Adrenal gland (tissue), 12 donors: ENCODE measurements around the gene NSUN7. TPM values are rescaled to one million over a fixed set of nuclear protein-coding genes. Genes with fewer than 3 reads are reported as not detected.

Experiments used
- DNase-seq, 7 donors: peaks; one replicate each; pipeline ENCODE4 v3.0.0-alpha.2; 2019 to 2020
- H3K27ac ChIP-seq, 5 donors: fragments of 200-600 bp; sonication (generic) in 4 of 5; 1 replicate in 3 of 5; 2 replicates in 2 of 5; pipeline versions ENCODE4 v1.5.1 to v1.8.0; 2016 to 2020; ENCODE audit warnings: mild to moderate bottlenecking in 1 of 5
- H3K27me3 ChIP-seq: fragments of 200-600 bp; 2 replicates; pipeline ENCODE4 v1.8.0; 2021
- H3K36me3 ChIP-seq, 2 donors: fragments of 200-600 bp; replicated peaks in 1 of 2; 1 replicate in 1 of 2; 2 replicates in 1 of 2; pipeline versions ENCODE4 v1.5.1 to v1.8.0; 2018 to 2022
- H3K4me1 ChIP-seq, 2 donors: fragments of 200-600 bp; replicated peaks in 1 of 2; 1 replicate in 1 of 2; 2 replicates in 1 of 2; pipeline versions ENCODE4 v1.5.1 to v1.8.0; 2018 to 2021
- H3K4me3 ChIP-seq, 4 donors: fragments of 200-600 bp; sonication (generic) in 3 of 4; one replicate each; pipeline ENCODE4 v1.5.1; 2016 to 2018
- H3K9me3 ChIP-seq, 3 donors: fragments of 200-600 bp; sonication (generic) in 1 of 3; replicated peaks in 1 of 3; 1 replicate in 2 of 3; 2 replicates in 1 of 3; pipeline versions ENCODE4 v1.5.1 to v1.8.0; 2016 to 2021
- CTCF ChIP-seq, 6 experiments: fragments of 450-650 bp in 4 of 6; fragments of 200-600 bp in 2 of 6; sonication (generic) in 1 of 6; IDR thresholded peaks; 1 replicate in 5 of 6; 2 replicates in 1 of 6; pipeline versions ENCODE4 v1.5.1 to v1.8.0; 2016 to 2021; ENCODE audit warnings: antibody characterized with exemption in 6 of 6, mild to moderate bottlenecking in 2 of 6, moderate library complexity in 1 of 6
- POLR2A ChIP-seq, 2 donors: fragments of 450-650 bp; IDR thresholded peaks; one replicate each; pipeline ENCODE4 v1.6.1; 2017; ENCODE audit warnings: antibody characterized with exemption in 2 of 2, mild to moderate bottlenecking in 2 of 2, moderate library complexity in 1 of 2
- WGBS, 4 donors: extraction: QIAGEN DNeasy Blood & Tissue Kit in 2 of 4; methylation state at CpG; one replicate each; pipeline versions ENCODE4 v1.1.5 to v1.1.7; 2013 to 2017; 5-methylcytosine and 5-hydroxymethylcytosine counted together
- intact Hi-C, 2 donors: fragments of 100-400 bp; cut with DNase I; formaldehyde crosslinking; loops; one replicate each; pipeline versions ENCODE4 v1.14.1 to v1.15.0; 2022 to 2023
- polyA plus RNA-seq, 3 donors: library from polyadenylated mRNA; stranded (reverse); fragments of 200-250 nt in 2 of 3; fragments of 350-450 nt in 1 of 3; fragmentation: Illumina TruSeq in 1 of 3; extraction: RNeasy Lipid Tissue Mini Kit (QIAGEN cat#74804) in 1 of 3; gene quantifications; one replicate each; pipeline ENCODE4 v1.2.3, GENCODE V29; 2013 to 2014
- total RNA-seq, 9 donors: library from RNA; depleted of rRNA in 4 of 9; stranded (reverse); fragments of >200 nt in 4 of 9; fragments of 120-200 nt in 1 of 9; fragmentation: NEBNext Ultra II Directional in 1 of 9; extraction: Animal tissue kit (Norgen Biotek cat#: 25700) in 1 of 9; gene quantifications; one replicate each; pipeline versions ENCODE4 v1.1.0 to v1.2.4, GENCODE V29; 2013 to 2023
- donor health status: healthy with polysubstance abuse.
- donor health status: Bipolar disorder and iron deficiency.
- donor health status: DM: yes; HTN: yes; CAD: no.
- donor health status: DM: no; HTN: no; CAD: no.
- donor health status: DM: no; HTN: no; CAD: no.
- donor health status: DM: yes; HTN: yes; CAD: no.

NSUN7 gene
- total and polyA plus RNA-seq, 12 donors: 0.79 to 10.4 (median 2.1) TPM

- H3K27ac ChIP-seq: no peak overlapping the region
- intact Hi-C loops: no loop called here
- DNase-seq: no peak
- no peaks in the 10 kb centered on the region for H3K9me3 ChIP-seq
- no peak overlapping the region for H3K4me3 ChIP-seq
- H3K36me3 ChIP-seq: no peaks in the 10 kb centered on the region
- peaks cover 0 to 2% of the 10 kb centered on the region in 2 donors for H3K4me1 ChIP-seq
- TF ChIP-seq POLR2A (IDR thresholded peaks at IDR 0.05): no peak
- TF ChIP-seq CTCF (IDR thresholded peaks at IDR 0.05): no peak
- H3K27me3 ChIP-seq: no peaks in the 10 kb centered on the region
- 90 to 96% (median 95%) methylated on average over 4 of the region's 4 CpGs for WGBS, 4 donors
Observed at GRCh38 chr4:40755616-40756015, 5.9 kb downstream of the NSUN7 start.

- intact Hi-C loops: no loop called here
- DNase-seq: no peak
- no peak overlapping the region for H3K27ac ChIP-seq
- H3K36me3 ChIP-seq: no peaks in the 10 kb centered on the region
- H3K4me1 ChIP-seq: no peaks in the 10 kb centered on the region
- H3K4me3 ChIP-seq: no peak overlapping the region
- no peak for TF ChIP-seq CTCF (IDR thresholded peaks at IDR 0.05)
- no peak for TF ChIP-seq POLR2A (IDR thresholded peaks at IDR 0.05)
- no peaks in the 10 kb centered on the region for H3K27me3 ChIP-seq
- H3K9me3 ChIP-seq: no peaks in the 10 kb centered on the region
- 71 to 88% (median 80%) methylated on average over 3 of the region's 3 CpGs for WGBS, 4 donors
Observed at GRCh38 chr4:40763228-40763716, 13.5 kb downstream of the NSUN7 start.

- H3K4me3 ChIP-seq: no peak overlapping the region
- H3K9me3 ChIP-seq: no peaks in the 10 kb centered on the region
- no peak overlapping the region for H3K27ac ChIP-seq
- intact Hi-C loops: no loop called here
- H3K36me3 ChIP-seq: no peaks in the 10 kb centered on the region
- no peaks in the 10 kb centered on the region for H3K4me1 ChIP-seq
- DNase-seq: no peak
- no peaks in the 10 kb centered on the region for H3K27me3 ChIP-seq
- 66 to 85% (median 76%) methylated on average over 1 of the region's 1 CpG for WGBS, 4 donors
- TF ChIP-seq CTCF (IDR thresholded peaks at IDR 0.05) (no peak), POLR2A (IDR thresholded peaks at IDR 0.05) (no peak)
Observed at GRCh38 chr4:40769266-40769665, 19.5 kb downstream of the NSUN7 start.

DNA sequence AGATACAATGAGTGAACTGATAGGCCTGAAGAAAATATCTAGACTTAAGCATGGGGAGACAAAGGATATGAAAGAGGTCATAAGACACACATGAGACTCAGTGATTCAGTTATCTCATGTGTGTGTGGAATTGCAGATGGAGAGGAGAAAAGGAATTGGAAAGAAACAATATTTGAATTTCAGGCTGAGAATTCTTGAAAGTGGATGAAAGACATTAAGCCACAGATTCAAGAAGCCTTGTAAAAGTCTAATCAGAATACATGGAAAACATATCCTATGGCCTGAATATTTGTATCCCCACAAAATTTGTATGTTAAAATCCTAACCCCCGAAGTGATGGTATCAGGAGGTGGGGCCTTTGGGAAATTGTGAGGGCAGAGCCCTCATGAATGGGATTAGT lies 28.3 kb downstream of the NSUN7 start:
- intact Hi-C loops: no loop called here
- no peak for TF ChIP-seq CTCF (IDR thresholded peaks at IDR 0.05)
- TF ChIP-seq POLR2A (IDR thresholded peaks at IDR 0.05): no peak
- WGBS, 4 donors: 91 to 100% (median 96%) methylated on average over 1 of the region's 1 CpG
- no peaks in the 10 kb centered on the region for H3K27me3 ChIP-seq
- H3K4me1 ChIP-seq: no peaks in the 10 kb centered on the region
- no peak overlapping the region for H3K27ac ChIP-seq
- H3K4me3 ChIP-seq: no peak overlapping the region
- no peak for DNase-seq
- H3K9me3 ChIP-seq: no peaks in the 10 kb centered on the region
- no peaks in the 10 kb centered on the region for H3K36me3 ChIP-seq
